GM12878 (cell line): ENCODE data around the gene PRKN.

Experiments used
- CHD1 ChIP-seq: IDR thresholded peaks from 2 replicates; pipeline ENCODE4 v1.6.1; 2012; ENCODE audit warnings: low read depth, low read length, improper control_type of control experiment
- ETV6 ChIP-seq, 2 experiments: fragments of 450-650 bp in 1 of 2; IDR thresholded peaks in 1 of 2; conservative IDR thresholded peaks in 1 of 2; 2 replicates each; pipeline ENCODE4 v1.6.1; 2014; ENCODE audit warnings: antibody characterized with exemption in 1 of 2, borderline replicate concordance in 1 of 2, low read depth in 1 of 2, mild to moderate bottlenecking in 1 of 2, moderate library complexity in 1 of 2
- HDAC2 ChIP-seq: fragments of 200-600 bp; sonication (generic); IDR thresholded peaks from 2 replicates; pipeline ENCODE4 v1.6.1; 2017
- STAT1 ChIP-seq: fragments of 450-650 bp; conservative IDR thresholded peaks from 2 replicates; pipeline ENCODE4 v1.6.1; 2014; ENCODE audit warnings: antibody characterized with exemption, mild to moderate bottlenecking
- TF ChIP-seq, protein P1 (sequence below): fragments of 450-650 bp; IDR thresholded peaks from 2 replicates; pipeline ENCODE4 v1.6.1; 2016; ENCODE audit warnings: mild to moderate bottlenecking
- TF ChIP-seq, protein P2 (sequence below), 3 experiments: IDR thresholded peaks in 2 of 3; conservative IDR thresholded peaks in 1 of 3; 2 replicates each; pipeline ENCODE4 v1.5.1; 2011; ENCODE audit warnings: low read depth in 3 of 3, low read length in 3 of 3, mild to moderate bottlenecking in 3 of 3, control low read depth in 2 of 3, moderate library complexity in 2 of 3, inconsistent platforms in 1 of 3, mixed read lengths in 1 of 3; ENCODE audit not compliant: control insufficient read depth in 2 of 3, insufficient read depth in 1 of 3; ENCODE audit errors: extremely low read depth in 1 of 3

DNA sequence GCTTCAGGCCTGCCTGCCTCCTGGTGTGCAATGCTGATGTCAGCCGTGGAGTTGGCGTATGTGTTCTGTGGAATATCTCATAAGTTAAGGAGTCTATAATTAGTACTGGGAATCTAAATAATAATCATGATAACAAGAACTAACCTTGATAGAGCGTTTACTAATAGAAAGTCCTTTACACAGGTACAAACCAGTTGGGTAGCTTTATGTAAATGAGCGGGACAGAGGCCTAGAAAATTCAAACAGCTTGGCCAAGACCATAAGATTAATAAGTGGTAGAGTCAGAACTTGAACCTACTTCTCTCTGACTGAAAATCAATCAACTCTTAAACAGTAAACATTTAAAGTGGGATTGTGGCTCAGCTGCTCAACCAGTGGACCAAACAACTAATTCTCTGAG, 882.8 kb downstream of the PRKN start:
- TF ChIP-seq CHD1 (no peak), HDAC2 (no peak), ETV6 (conservative IDR thresholded peaks at IDR 0.05 in 1 of 2, IDR thresholded peaks at IDR 0.05 in 1 of 2; ENCODE audit: borderline replicate concordance in 1 of 2, low read depth in 1 of 2) (no peak), STAT1 (no peak)
- TF ChIP-seq, protein P1, sequence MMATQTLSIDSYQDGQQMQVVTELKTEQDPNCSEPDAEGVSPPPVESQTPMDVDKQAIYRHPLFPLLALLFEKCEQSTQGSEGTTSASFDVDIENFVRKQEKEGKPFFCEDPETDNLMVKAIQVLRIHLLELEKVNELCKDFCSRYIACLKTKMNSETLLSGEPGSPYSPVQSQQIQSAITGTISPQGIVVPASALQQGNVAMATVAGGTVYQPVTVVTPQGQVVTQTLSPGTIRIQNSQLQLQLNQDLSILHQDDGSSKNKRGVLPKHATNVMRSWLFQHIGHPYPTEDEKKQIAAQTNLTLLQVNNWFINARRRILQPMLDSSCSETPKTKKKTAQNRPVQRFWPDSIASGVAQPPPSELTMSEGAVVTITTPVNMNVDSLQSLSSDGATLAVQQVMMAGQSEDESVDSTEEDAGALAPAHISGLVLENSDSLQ, result no peak
- TF ChIP-seq, protein P2, sequence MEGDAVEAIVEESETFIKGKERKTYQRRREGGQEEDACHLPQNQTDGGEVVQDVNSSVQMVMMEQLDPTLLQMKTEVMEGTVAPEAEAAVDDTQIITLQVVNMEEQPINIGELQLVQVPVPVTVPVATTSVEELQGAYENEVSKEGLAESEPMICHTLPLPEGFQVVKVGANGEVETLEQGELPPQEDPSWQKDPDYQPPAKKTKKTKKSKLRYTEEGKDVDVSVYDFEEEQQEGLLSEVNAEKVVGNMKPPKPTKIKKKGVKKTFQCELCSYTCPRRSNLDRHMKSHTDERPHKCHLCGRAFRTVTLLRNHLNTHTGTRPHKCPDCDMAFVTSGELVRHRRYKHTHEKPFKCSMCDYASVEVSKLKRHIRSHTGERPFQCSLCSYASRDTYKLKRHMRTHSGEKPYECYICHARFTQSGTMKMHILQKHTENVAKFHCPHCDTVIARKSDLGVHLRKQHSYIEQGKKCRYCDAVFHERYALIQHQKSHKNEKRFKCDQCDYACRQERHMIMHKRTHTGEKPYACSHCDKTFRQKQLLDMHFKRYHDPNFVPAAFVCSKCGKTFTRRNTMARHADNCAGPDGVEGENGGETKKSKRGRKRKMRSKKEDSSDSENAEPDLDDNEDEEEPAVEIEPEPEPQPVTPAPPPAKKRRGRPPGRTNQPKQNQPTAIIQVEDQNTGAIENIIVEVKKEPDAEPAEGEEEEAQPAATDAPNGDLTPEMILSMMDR (IDR thresholded peaks at IDR 0.05 in 2 of 3, conservative IDR thresholded peaks at IDR 0.05 in 1 of 3; ENCODE audit: control insufficient read depth in 2 of 3, extremely low read depth in 1 of 3, insufficient read depth in 1 of 3, low read depth in 3 of 3, low read length in 3 of 3), result no peak
